ENCODE results near the gene TBC1D10A.

GRCh38 chr22:30333707-30334087 is 7.0 kb upstream of the TBC1D10A start:
- TF ChIP-seq CTCF (IDR thresholded peaks at IDR 0.05) (no peak), ZFX (IDR thresholded peaks at IDR 0.05; ENCODE audit: borderline replicate concordance) (no peak)

All from 22Rv1 (cell line).